NCI-H524 treated with DMSO at 0.1 percent for 48 hours (cell line): ENCODE measurements around the gene GFRA1.
A peak's percentile ranks its signal among the peaks of the same experiment; 100 is the strongest.

Source experiments
- DNase-seq: peaks from one replicate; lab custom pipeline; 2025; lab: John Stamatoyannopoulos, UW

The GFRA1 gene

DNA sequence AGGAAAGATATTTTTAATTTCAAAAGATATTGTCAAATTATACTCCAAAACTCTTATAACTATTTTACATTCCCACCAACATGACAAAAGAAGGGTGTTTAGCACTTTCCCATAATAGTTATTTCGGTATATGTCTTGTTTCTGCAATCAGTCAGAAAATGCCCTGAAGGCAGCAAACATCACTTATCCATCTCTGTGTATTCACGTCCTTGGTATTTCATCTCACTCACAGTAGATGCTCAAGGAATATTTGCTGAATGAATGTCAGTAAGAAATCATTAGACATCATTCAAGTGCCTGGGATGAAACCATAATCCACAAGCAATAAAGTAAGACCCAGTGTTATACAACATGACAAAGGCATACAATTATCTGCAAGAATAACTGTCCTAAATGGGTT, 112.7 kb downstream of the GFRA1 start:
- DNase-seq: no peak

- DNase-seq: no peak
These were observed 113.8 kb downstream of the GFRA1 start for GRCh38 chr10:116159197-116159596.

DNA sequence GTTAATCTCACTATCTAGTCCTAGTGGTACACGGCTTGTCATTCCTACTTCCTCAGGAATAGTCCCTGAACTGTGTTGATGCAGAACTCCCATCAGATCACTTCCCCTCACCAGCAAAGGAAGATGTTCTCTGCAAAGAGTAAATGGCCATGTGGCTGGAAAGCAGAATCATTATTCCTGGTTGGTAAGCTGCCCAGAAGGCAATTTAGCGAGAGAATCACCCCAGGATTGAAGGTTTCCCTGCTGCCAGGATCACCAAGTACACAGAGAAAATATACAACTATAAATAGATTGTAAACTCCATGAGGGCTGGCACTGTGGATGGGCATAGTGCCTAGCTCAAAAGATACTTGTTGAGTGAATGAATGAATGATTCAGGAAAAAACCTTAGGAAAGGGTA, 115.0 kb downstream of the GFRA1 start:
- DNase-seq: no peak

GRCh38 chr10:116157485-116157884, 115.5 kb downstream of the GFRA1 start:
- DNase-seq: no peak

- no peak for DNase-seq
These were observed 116.2 kb downstream of the GFRA1 start for GRCh38 chr10:116156819-116157218.

DNA sequence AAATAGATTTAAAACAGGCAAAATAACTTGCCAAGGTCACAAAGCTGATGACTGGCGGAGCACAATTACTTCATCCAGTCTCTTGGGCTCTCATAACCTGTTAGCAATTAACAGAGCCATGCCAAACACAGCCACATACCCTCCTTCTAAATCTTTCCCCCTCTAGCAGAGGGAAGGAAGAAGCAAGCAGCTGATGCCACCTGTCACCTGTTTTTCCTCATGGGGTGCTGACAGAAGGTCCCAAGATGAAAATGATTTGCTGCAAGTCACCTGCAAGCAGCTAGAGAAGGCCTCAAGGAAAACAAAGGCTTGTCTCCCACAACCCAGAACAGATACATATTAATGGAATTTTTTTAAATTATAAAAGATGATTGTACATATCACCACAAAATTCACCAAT, 117.8 kb downstream of the GFRA1 start:
- DNase-seq: no peak

DNA sequence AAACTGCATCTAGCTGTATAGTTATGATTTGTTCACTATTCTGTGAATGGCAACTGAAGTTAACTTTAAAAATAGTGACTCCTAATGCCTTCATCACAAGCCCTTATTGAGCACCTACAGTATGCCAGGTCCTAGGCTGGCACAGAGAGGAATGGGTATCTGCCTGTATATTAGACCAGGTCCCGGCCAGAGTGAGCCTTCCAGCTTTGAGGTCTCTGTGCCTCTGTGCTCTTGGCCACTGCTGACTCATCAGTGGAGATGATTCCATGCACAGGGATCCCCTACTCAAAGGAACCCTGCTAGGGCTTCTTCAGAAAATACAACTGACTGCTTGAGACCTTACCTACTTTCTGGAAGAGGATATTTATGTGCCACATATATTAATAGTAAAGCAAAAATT, 118.4 kb downstream of the GFRA1 start:
- DNase-seq: no peak

GRCh38 chr10:116151076-116151475, 121.9 kb downstream of the GFRA1 start:
- no peak for DNase-seq

GRCh38 chr10:116150606-116151005, 122.4 kb downstream of the GFRA1 start:
- no peak for DNase-seq

DNA sequence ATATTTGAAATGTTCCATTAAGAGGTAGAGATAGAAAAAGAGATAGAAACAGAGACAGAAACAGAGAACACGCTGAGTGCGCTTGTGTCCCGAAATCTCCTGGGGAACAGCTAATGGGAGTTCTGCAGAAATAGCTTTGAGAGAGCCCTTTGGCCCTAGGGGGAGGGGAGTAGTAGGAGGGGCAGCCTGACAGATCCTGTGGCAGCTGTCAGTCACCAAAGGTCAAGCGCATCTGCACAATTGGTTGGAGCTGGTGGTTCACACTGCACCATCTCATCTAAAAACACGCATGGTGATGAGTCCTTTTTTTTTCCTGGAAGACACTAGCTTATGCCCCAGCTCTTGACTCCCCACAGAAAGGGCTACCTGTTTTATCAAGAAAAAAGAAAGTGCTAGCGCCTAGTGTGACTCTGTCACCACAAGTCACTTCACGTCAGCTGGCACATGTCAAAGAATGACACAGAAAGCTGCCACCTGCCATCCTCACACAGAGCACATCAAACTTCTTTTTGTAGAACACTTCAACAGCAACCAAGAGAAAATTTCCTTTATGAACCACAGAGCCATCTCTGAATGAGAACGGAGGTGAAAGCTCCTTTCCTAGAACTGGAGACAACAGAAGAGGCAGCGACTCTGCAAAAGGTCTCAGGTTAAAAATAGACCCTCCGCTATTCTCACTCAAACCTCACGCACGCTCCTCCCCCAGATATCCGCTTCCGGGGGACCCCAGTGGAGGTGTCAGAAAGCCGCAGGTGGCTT, 125.7 kb downstream of the GFRA1 start:
- no peak for DNase-seq

GRCh38 chr10:116146372-116147140, 126.5 kb downstream of the GFRA1 start:
- DNase-seq: no peak

DNA sequence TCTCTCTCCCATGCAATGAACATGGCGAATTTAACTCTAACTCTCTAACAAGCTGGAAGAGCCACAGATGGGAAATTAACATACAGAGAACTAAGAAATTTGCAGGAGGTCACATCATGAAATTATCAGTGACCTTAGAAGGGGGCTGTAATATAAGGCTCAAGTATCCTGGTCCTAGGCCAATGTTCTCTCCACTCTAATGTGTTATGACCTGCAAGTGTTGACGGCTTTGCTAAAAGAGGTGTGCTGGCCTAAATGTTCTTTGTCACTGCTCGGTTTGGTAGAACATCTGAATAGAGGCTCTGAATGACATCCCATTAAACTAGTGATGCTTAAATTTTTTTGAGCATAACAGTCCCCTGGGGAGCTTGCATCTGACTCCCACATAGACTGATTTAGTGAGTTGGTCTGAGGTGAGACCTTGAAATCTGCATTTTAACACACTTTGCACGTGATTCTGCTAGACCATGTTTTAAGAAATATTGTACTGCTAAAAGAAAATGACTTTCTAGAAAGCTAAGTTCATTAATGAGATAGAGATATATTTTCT, 129.3 kb downstream of the GFRA1 start:
- DNase-seq: no peak

- DNase-seq: no peak
These were observed 131.2 kb downstream of the GFRA1 start for GRCh38 chr10:116141855-116142254.

DNA sequence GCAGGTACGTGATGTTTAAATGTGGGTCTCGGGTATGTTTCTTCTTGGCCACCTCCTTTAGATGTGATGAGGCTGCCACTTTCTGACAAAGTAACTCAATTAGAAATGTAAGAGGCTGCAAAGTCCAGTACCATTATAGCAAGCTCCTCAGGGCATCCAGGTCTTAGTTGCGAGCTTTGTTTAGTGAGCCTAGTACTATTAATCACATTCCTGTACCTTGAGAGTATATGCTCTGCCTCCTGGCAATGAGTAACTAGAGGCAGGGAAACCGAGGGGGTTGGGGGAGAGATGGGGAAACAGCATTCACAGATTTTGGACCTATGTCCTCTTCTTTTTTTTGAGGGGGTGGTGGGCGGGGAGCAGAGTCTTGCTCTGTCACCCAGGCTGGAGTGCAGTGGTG, 131.8 kb downstream of the GFRA1 start:
- DNase-seq: no peak

- no peak for DNase-seq
These were observed 133.1 kb downstream of the GFRA1 start for GRCh38 chr10:116139886-116140285.

GRCh38 chr10:116138897-116139296, 134.1 kb downstream of the GFRA1 start:
- no peak for DNase-seq

DNA sequence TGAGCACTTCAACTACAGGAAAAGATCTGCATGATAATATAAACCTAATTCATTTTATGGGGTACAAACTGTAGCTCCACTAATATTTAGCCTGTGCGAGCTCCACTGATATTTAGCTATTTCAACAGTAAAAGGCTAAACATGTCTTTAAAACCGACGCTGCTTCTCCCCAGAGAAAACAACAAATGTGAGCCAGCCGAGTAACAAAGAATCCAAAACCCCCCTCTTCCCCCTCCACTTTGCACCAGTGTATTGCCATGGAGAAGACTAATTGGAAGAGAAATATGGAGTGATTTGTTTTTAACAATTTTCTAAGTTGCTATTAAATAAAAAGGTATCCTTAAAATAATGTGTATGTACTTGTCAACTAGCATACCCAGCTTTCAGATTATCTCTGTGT, 136.7 kb downstream of the GFRA1 start:
- no peak for DNase-seq

- no peak for DNase-seq
These were observed 138.7 kb downstream of the GFRA1 start for GRCh38 chr10:116134322-116134721.

- DNase-seq: no peak
These were observed 139.4 kb downstream of the GFRA1 start for GRCh38 chr10:116133634-116134033.

DNA sequence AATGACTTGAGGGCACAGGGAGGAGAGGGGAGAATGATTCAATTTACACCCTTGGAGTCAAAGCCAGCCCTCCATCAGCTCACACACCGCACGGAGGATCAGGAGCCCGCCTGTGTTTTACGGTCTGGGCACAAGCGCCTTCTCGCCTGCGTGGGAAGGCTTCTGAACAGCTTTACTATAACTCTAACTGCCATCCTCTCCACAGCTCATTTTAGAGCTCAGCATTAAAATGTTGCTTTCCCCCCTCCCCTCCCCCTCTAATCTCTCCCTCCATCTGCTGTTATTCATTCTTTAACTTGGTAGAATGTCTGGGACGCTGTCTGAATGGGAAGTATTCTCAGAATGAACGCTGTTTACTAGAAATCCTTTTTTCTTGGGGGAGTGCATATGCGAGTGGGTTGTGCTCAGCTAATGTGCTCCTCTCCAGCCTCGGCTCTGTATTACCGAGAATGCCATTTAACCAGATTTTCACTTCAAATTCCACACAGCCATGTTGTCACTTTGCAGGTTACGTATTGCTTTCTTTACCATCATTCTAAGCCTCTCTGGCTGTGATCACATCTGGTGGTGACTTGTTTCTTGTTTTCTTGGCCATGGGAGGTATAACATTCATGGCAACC, 140.1 kb downstream of the GFRA1 start:
- peak; percentile 28 for DNase-seq

DNA sequence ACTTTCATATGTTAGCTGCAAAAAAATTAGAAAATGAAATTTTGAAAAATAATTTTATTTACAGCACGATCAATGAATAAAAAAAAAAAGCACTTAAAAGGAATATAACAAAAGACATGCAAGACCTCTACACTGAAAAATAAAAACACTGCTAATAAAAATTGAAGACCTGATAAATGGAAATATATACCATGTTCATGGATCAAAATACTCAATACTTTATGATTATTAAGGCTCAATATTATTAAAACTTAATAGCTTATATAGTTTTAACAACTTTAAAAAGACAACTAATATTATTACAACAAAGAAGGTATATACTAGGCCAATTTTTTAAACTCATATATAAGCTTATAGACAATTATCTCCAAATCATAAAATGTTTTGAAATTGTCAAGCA, 143.0 kb downstream of the GFRA1 start:
- DNase-seq: no peak

DNA sequence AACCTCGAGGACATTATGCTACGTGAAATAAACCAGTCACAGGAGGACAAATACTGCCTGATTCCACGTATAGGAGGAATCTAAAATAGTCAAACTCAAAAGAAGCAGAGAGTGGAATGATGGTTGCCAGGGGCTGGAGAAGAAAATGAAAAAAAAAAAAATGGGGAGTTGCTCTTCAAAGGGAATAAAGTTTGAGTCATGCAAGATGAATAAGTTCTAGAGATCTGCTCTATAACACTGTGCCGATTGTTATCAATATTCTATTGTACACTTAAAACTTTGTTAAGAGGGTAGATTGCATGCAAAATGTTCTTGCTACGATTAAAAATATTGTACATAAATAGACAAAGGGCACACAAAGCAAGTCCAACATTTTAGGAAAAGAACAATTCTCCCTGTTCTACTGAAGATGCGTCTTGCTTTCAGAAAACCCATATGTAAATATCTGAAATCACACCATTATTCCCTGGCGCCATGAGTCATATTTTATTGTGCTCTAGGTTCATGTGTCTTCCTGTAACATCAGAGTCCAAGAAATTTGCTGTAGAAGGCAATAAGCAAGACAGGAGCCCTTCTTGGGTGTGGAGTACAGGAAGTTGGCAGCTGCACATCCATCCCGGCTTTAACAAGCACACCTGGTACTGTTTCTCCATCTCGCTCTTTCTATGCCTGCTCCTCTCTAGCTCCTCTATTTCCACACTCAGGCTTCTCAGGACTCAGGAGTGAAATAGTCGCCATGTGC, 145.9 kb downstream of the GFRA1 start:
- no peak for DNase-seq
